Measurements from ENCODE around the gene ZFAND3.
"Not testable (repeated sequence)": the region's sequence is repeated elsewhere in the genome, so short reads cannot be mapped to it uniquely, and the experiment has no call there.

ZFAND3 gene

DNA sequence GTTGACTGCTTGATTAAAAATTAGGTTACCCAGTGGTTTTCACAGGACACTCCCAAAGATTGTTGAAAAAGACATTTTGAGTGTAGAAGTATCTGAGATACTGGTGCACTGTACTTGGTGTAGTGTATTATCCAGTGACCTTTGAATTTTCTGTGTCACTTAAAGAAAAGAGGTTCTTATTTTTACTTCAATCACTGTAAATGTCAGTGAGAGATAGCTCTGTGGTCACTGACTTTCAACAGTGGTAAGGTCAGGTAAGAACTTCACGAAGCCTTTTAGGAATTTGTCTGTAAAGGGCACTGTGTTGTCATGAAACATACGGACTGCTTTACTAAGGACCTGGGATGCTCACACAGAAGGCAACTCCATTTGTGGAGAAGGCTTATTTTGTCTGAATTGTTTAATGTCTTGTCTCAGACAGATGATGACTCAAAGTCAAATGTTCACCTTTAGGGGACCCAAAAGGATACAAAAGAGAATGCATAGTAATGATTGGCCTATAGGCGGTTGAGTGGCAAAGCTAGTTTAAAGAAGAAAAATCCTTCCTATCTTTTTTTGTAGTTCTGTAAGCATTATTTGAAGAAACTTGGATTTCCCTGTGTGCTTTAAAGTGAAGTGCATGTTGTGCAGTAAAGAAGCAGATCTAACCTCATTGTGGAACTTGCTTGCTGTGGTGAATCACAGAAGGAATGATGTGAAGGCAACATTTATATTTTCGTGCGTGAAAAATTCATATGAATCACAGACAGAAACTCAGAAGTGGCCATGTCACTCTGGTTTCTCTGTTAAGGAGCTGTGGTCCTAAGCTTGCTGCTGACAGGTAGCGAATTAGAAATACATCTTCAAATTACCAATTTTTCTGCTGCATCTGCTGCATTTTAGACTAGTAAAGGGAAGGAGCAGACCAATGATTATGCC, 47.3 kb downstream of the ZFAND3 start:
- no peak for DNase-seq

DNA sequence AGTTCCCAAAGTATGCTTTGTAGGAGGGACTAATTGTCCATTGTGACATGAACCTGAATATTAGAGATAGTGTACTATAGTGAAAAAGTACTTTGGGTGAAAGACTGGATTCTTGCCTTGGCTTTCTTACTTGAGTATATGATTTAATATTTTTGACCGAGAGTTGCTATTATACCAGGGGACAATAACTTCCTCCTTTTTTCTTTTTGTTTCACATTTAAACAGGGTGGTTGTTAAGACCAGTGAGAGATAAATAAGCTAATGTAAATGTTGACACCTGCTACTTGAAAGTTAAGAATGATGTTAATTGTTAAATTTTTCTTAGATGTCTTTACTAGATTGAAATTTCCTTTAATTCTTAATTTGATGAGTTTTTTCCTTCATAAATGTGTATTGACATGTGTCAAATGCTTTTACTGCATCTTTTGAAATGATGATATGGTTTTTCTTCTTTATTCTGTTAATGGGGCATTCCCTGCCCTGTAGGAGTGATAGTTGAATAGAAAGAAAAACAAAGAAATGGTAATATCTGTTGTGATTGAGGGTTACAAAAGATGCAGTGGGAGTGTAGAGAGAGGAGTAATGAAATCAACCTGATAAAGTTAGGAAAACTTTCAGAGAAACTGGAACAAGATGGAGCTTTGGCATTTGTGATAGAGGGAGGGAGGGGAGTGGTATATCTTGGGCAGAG, 48.4 kb downstream of the ZFAND3 start:
- DNase-seq: no peak

DNA sequence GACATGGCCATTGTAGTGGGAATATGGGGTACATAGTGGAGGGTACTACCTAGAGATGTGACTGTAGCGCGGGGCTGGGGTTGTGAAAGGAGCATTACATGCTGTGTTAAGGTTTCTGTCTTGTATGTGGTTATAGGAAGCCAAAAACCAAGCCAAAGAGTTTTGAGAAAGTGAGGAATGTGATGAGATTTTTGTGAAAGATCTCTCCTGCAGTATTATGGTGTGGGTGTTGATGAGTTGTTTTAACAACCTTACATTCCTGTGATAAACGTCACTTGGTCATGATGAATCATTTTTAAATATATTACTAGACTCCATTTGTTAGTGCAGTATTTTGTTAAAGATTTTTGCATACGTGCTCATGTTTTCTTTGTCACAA, 48.9 kb downstream of the ZFAND3 start:
- DNase-seq: no peak

- DNase-seq: no peak
Observed at GRCh38 chr6:37871616-37872372, 52.3 kb downstream of the ZFAND3 start.

GRCh38 chr6:37872373-37872745, 52.8 kb downstream of the ZFAND3 start:
- no peak for DNase-seq

GRCh38 chr6:37874726-37875125, 55.2 kb downstream of the ZFAND3 start:
- DNase-seq: no peak

DNA sequence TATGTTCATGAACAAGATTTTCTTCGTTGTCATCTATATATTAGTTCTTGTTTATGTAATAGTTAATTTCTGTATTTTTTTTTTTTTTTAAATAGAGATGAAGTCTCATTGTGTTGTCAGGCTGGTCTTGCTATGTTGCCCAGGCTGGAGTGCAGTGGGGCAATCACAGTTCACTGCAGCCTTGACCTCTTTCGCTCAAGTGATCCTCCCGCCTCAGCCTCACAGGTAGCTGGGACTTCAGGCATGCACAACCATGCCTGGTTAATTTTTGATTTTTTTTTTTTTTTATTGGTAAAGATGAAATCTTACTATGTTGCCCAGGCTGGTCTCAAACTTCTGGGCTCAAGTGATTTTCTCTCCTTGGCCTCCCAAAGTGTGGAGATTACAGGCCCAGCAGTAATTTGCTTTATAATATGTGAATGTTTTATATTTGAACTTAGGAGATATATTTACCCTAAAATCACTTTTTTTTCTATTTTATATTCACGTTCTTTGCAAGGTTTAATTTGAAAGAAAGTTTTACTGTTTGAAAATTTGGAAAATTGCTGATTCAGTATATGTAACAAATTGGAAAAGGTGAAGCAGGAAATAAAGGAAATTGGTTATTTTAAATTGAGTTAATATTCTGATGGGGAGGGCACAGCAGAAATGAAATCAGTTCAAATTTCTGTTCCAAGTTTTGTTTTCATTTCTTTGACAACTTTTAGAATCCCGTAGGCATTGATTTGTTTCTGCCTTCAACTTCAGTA, 56.2 kb downstream of the ZFAND3 start:
- no peak for DNase-seq

DNA sequence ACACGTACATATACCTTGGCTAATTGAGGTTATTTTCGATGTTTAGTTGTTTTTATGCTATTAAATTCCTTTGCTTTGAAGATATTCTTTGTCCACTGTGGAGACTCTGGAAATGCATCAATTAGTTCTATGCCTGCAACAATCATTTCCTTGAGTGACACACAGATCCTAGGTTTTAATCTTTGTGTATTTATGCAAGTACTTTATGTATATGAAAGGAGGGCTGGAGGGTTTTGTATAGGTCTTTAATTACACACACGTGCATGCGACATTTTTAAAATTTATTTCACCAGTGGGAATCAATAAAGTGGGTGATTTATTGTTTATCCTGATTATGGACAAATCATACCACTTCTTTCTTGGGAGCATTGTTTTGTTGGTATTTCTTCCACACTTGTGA, 57.3 kb downstream of the ZFAND3 start:
- DNase-seq: no peak

DNA sequence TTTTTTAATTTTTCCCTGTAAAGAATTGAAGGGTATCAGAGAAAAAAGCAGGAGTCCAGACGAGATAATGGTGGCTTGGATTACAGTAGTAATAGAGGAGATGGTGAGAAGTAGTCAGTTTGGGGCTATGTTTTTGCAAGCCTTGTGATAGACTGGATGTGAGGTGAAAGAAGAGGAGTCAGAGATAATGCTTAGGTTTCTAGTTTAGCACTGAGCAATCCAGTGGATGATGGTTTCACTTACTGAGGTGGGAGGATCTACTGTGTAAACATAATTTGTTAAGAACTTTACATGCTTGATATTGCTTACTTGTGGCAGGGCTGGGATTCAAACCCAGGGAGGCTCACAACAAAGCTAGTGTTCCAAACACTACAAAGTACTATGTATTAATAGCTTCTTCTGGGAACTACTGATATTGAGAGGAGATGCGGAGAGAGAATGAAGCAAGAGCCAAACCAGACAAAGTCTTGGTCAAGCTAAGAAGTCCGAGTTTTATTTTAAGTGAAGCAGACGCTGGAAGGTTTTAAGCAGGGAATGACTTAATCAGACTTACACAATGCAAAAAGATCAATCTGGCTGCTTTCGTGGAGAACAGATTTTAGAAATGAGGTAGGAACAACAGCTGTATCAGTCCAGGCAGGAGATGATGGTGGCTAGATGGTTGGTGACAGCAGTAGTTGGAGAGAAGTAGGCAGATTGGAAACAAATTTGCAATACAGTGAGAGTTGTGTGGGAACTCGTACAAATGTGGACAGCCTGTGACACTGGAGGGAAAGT, 58.0 kb downstream of the ZFAND3 start:
- DNase-seq: no peak

DNA sequence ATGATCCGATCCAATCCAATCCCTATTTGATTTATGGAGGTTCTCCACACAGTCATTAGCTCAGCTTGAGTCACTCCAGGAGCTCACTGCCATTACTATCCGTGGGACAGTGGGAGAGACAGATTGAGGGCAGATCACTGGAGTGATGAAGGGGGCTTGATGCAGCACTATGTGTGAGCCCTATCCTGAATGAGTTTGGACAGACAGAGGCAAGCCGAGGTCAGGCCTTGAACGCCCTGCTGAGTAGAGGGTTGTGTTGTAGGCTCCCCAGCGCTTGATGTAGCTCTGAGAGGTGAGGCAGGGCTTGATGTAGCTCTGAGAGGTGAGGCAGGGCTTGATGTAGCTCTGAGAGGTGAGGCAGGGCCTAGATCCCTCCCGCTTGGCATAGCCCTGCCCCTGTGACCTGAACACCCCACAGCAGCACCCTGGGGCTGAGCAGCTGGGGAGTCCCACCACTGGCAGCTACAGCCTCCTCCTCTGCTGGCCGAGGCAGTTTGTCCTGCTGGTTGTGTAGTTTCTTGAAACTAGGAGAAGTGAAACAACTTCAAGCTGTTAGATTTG, 58.7 kb downstream of the ZFAND3 start:
- DNase-seq: no peak

GRCh38 chr6:37880602-37881001, 61.1 kb downstream of the ZFAND3 start:
- not testable (repeated sequence) for DNase-seq

DNA sequence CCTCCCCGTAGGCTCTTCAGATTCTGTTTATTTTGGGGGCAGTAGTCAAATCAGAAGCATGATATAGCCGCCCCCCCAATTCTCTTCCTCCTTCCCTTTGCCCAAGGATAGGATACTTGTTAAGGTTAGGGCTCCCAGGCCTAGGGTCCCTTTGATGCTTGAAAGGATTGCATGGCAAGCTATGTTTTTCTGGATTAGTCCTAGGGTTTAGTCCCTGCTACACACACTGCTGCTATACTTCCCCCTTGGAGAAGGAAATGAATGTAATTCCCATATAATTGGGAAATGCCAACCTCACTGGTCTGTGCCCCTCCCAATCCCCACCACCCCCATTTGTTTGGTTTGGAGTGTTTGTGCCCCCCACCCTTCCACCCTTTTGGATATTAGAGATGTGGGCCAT, 62.8 kb downstream of the ZFAND3 start:
- DNase-seq: no peak

- DNase-seq: no peak
Observed at GRCh38 chr6:37882724-37883413, 63.3 kb downstream of the ZFAND3 start.

GRCh38 chr6:37884548-37884947, 65.0 kb downstream of the ZFAND3 start:
- no peak for DNase-seq

DNA sequence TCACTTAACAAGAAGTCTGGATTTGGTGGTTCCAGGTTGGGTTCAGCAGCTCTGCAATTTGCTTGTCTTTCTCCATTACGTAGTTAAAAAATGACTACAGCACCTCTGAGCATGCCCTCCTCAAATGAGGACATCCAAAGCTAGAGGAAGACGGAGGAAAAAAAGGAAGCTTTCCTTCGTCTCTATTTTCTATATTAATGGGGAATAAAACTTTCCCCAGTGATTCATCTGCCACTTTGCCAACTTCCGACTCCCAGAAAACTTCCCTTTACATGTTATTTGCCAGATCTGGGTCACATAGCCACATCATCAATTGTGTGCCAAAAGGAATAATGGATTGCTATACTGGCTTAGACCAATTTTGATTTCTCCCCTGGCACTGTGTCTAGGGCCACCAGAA, 69.5 kb downstream of the ZFAND3 start:
- DNase-seq: no peak

DNA sequence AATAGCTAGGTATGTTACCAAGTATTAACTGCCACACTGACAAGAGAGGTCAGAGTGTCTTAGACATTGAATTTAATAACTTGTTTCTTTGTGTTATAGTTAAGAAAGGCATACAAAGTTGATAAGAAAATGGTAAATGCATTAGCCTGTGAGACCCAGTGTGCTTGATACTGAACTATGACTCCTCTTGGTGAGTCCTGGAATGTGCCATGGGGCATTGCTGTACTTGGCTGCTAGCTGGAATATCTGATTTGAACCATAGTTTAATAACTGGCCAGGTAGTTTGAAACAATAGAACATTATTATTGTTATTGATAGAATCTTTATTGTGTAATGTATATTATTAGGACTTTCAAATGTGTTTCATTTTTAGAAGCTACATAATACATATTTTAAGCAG, 70.0 kb downstream of the ZFAND3 start:
- DNase-seq: no peak

DNA sequence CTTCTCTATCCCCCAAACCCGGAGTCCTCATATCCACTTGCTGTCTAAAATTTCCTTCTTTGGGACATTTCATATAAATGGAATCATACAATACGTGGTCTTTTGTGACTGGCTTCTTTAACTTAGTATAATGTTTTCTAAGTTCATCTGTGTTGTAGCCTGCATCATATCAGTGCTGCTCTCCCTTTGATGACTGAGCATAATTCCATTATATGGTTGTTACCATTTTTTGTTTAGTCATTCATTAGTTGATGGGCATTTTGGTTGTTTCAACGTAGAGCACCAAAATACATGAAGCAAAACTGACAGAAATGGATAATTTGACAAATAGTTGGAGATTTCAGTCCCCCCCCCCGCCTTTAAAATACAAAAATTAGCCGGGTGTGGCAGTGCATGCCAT, 71.5 kb downstream of the ZFAND3 start:
- DNase-seq: no peak

GRCh38 chr6:37893257-37893656, 73.7 kb downstream of the ZFAND3 start:
- no peak for DNase-seq

DNA sequence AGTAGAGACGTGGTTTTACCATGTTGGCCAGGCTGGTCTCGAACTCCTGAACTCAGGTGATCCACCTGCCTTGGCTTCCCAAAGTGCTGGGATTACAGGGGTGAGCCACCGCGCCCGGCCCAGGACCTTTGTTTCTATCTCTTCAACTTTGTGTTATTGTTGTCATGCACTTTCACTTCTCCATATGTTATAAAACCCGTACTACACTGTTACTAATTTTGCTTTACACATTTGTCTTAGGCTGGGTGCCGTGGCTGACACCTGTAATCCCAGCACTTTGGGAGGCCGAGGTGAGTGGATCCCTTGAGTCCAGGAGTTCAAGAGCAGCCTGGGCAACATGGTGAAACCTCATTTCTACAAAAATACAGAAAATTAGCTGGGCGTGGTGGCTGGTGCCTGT, 74.2 kb downstream of the ZFAND3 start:
- not testable (repeated sequence) for DNase-seq

DNA sequence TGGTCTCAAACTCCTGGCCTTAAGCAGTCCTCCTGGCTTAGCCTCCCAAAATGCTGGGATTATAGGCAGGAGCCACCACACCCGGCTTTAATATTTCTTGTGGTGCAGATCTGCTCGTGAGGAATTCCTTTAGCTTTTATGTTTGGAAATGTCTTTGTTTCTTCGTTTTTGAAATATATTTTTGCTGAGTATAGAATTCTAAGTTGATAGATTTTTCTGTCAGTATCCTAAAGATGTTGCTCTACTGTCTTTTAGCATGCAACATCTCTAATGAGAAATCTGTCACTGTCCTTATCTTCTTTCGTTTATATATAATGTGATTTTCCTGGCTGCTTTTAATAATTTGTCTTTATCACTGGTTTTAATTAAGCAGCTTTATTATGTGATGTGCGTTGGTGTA, 75.1 kb downstream of the ZFAND3 start:
- no peak for DNase-seq

DNA sequence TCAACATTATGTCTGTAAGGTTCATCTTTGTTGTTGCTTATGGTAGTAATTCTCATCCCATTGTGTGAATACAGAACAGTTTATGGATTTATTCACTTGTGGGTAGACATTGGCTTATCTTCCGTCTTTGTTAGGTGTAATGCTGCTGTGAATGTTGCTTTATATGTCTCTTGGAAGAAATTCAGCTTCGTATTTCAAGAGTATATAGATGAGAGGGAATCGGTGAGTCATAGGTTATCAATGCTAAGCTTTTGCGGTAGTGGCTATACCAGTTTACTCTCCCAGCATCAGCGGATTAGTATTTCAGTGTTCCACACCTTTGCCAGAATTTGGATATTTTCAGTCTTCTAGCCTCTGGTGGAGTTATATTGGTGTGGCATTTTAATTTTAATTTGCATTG, 77.8 kb downstream of the ZFAND3 start:
- no peak for DNase-seq
